ENCODE results near the gene SDF2. TPM values are rescaled to one million over a fixed set of nuclear protein-coding genes. Genes with fewer than 3 reads are reported as not detected.

Gene SDF2
- total RNA-seq, 1 donor from 2014 or later: 34.0 TPM

DNA sequence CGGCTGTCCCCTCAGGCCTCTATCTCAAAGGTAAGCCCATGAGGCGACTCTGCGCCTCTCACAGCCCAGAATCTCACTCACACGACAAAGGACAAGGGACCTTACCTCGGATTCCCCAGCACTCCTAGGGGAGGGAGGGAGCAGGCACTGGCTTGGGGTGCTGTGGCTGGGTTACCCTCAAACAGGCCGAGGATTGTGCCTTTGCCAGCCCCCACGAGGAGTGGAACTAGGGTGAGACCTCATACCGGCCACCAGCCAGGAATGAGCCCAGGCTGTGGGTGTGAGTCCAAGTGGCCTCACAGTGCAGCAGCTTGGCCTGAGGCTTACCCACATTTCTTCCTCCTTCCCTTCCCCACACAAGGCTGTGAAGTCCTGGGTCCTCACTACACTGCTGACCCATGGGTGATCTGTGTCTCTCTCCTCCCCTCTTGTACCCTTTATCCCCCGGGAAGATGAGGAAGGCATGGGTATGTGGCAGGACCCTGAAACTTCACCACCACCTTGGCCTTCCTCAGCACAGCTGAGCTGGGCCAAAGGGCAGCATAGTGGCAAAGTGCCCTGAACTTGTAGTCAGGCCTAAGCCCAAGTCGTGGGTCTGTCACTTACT lies 44.1 kb upstream of the SDF2 start:
- H3K4me1 ChIP-seq: peaks cover 10% of the 10 kb centered on the region
- TF ChIP-seq, protein P1, sequence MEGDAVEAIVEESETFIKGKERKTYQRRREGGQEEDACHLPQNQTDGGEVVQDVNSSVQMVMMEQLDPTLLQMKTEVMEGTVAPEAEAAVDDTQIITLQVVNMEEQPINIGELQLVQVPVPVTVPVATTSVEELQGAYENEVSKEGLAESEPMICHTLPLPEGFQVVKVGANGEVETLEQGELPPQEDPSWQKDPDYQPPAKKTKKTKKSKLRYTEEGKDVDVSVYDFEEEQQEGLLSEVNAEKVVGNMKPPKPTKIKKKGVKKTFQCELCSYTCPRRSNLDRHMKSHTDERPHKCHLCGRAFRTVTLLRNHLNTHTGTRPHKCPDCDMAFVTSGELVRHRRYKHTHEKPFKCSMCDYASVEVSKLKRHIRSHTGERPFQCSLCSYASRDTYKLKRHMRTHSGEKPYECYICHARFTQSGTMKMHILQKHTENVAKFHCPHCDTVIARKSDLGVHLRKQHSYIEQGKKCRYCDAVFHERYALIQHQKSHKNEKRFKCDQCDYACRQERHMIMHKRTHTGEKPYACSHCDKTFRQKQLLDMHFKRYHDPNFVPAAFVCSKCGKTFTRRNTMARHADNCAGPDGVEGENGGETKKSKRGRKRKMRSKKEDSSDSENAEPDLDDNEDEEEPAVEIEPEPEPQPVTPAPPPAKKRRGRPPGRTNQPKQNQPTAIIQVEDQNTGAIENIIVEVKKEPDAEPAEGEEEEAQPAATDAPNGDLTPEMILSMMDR (IDR thresholded peaks at IDR 0.05; ENCODE audit: borderline replicate concordance): no peak
- intact Hi-C loops (cut with micrococcal nuclease): no loop called here

DNA sequence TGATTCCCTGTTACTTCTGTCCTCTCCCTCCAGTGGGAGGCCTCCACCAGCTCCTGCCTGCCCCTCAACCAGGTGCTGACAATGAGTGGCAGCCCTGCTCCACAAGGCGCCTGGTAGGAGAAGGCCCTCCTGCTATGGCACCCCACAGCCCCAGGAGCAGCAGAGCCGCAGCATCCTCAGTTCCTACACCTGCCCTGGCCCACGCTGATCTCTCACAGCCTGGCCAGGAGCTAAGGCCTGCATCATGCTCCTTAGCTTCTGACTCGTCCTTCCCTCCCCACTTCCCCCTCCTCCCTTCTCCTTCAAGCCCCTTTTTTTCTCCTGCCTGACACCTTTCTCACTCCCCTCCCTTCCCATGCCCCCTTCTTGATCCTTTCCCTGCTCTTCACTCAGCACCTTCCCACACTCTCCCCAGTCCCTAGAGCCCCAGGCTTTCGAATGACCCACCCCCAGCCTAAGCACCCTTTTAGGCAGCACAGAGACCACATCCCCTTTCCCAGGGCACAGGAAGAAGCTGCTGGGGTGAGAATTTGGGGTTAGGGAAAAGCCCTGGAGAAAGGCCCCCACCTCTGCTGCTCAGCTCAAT lies 43.5 kb upstream of the SDF2 start:
- H3K4me3 ChIP-seq: no peak overlapping the region
- peaks cover 34% of the 10 kb centered on the region for H3K36me3 ChIP-seq
- peaks cover 5% of the 10 kb centered on the region for H3K4me1 ChIP-seq
- no peaks in the 10 kb centered on the region for H3K9me3 ChIP-seq (replicated peaks)
- intact Hi-C loops (cut with micrococcal nuclease): no loop called here
- TF ChIP-seq, protein P1 (IDR thresholded peaks at IDR 0.05; ENCODE audit: borderline replicate concordance): no peak
- DNase-seq: no peak
- H3K27ac ChIP-seq (replicated peaks): no peak overlapping the region
- H3K27me3 ChIP-seq (ENCODE audit: low read depth): no peaks in the 10 kb centered on the region

More for the DNA sequence above, 44.1 kb upstream of the SDF2 start:
- peaks cover 27% of the 10 kb centered on the region for H3K36me3 ChIP-seq
- DNase-seq: no peak
- H3K27me3 ChIP-seq (ENCODE audit: low read depth): no peaks in the 10 kb centered on the region
- no peaks in the 10 kb centered on the region for H3K9me3 ChIP-seq (replicated peaks)
- H3K4me3 ChIP-seq: no peak overlapping the region
- no peak overlapping the region for H3K27ac ChIP-seq (replicated peaks)

DNA sequence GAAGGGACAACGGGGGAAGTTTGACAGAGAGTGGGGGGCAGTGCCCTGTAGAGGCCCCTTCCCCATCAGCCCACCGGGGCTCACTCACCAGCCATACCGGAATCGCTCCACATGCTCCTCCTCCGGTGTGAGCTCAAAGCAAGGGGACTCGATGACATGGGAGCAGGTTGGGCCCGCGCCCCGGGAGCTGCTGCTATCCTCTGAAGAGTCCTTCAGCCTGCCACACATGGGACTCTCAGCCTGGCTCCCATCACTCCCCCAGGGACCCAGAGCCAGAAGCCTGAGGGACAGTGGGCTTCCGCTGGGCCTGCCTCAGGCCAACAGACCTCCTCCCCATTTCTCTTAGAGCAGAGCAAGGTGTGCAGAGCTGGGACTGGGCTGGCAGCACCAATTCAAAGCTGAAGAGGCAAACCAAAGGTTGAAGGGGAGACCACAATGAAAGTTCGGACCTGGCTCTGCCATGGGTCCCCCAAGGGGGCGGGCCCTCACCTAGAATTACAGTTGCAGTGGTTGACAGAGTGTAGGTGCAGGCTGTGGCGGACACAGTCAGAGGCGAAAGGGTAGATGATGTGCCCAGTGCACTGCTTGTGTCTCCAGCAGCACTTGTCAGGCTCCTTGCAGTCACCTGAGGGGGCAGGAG lies 42.6 kb upstream of the SDF2 start:
- H3K36me3 ChIP-seq: peaks cover 42% of the 10 kb centered on the region
- no peak for DNase-seq
- intact Hi-C loops (cut with micrococcal nuclease): no loop called here

GRCh38 chr17:28703552-28704218 lies 42.0 kb upstream of the SDF2 start:
- intact Hi-C loops (cut with micrococcal nuclease): no loop called here
- Histone ChIP-seq H3K9me3 (replicated peaks) (no peaks in the 10 kb centered on the region), H3K4me3 (no peak overlapping the region), H3K27me3 (ENCODE audit: low read depth) (no peaks in the 10 kb centered on the region), H3K4me1 (no peaks in the 10 kb centered on the region), H3K27ac (replicated peaks) (no peak overlapping the region), H3K36me3 (peaks cover 49% of the 10 kb centered on the region)
- TF ChIP-seq, protein P1 (IDR thresholded peaks at IDR 0.05; ENCODE audit: borderline replicate concordance): no peak
- DNase-seq: no peak

More for the DNA sequence above, 42.6 kb upstream of the SDF2 start:
- no peak overlapping the region for H3K27ac ChIP-seq (replicated peaks)
- no peak overlapping the region for H3K4me3 ChIP-seq
- H3K27me3 ChIP-seq (ENCODE audit: low read depth): no peaks in the 10 kb centered on the region
- TF ChIP-seq, protein P1 (IDR thresholded peaks at IDR 0.05; ENCODE audit: borderline replicate concordance): no peak
- H3K9me3 ChIP-seq (replicated peaks): no peaks in the 10 kb centered on the region
- no peaks in the 10 kb centered on the region for H3K4me1 ChIP-seq

GRCh38 chr17:28702752-28703150 lies 41.0 kb upstream of the SDF2 start:
- Histone ChIP-seq H3K36me3 (peaks cover 58% of the 10 kb centered on the region), H3K27me3 (ENCODE audit: low read depth) (no peaks in the 10 kb centered on the region), H3K9me3 (replicated peaks) (no peaks in the 10 kb centered on the region), H3K4me3 (no peak overlapping the region), H3K4me1 (no peaks in the 10 kb centered on the region), H3K27ac (replicated peaks) (no peak overlapping the region)
- TF ChIP-seq, protein P1 (IDR thresholded peaks at IDR 0.05; ENCODE audit: borderline replicate concordance): no peak
- no peak for DNase-seq
- intact Hi-C loops (cut with micrococcal nuclease): no loop called here
